Lower leg skin (tissue), 3 donors: ENCODE results near the gene EPB41.

Experiments
- CTCF ChIP-seq, 3 donors: fragments of 450-650 bp; IDR thresholded peaks; one replicate each; pipeline ENCODE4 v1.5.1; 2016; ENCODE audit warnings: antibody characterized with exemption in 3 of 3, mild to moderate bottlenecking in 3 of 3, moderate library complexity in 2 of 3
- POLR2A ChIP-seq, 2 donors: fragments of 450-650 bp; IDR thresholded peaks; one replicate each; pipeline ENCODE4 v1.6.1; 2016 to 2017; ENCODE audit warnings: antibody characterized with exemption in 2 of 2, mild to moderate bottlenecking in 1 of 2, moderate library complexity in 1 of 2

- TF ChIP-seq CTCF (IDR thresholded peaks at IDR 0.05) (no peak), POLR2A (IDR thresholded peaks at IDR 0.05) (no peak)
Observed at GRCh38 chr1:29129916-29130315, 215.5 kb downstream of the EPB41 start.
